HEK293T (cell line): Measurements from ENCODE around the gene ATP8A2.

ENCODE experiments used
- BHLHE40 ChIP-seq: fragments of 450-650 bp; IDR thresholded peaks from 2 replicates; pipeline ENCODE4 v1.6.1; 2016; ENCODE audit warnings: mild to moderate bottlenecking, moderate library complexity, borderline replicate concordance
- CTBP1 ChIP-seq: fragments of 450-650 bp; IDR thresholded peaks from 2 replicates; pipeline ENCODE4 v1.6.1; 2016; ENCODE audit warnings: borderline replicate concordance
- FOXK2 ChIP-seq: fragments of 450-650 bp; IDR thresholded peaks from 2 replicates; pipeline ENCODE4 v1.6.1; 2016; ENCODE audit warnings: mild to moderate bottlenecking
- L3MBTL2 ChIP-seq: fragments of 450-650 bp; conservative IDR thresholded peaks from 2 replicates; pipeline ENCODE4 v1.6.1; 2016; ENCODE audit warnings: mild to moderate bottlenecking
- NFRKB ChIP-seq: fragments of 450-650 bp; IDR thresholded peaks from 2 replicates; pipeline ENCODE4 v1.6.1; 2016; ENCODE audit warnings: mild to moderate bottlenecking, moderate library complexity
- SP1 ChIP-seq: fragments of 450-650 bp; IDR thresholded peaks from 2 replicates; pipeline ENCODE4 v1.6.1; 2017
- TARDBP ChIP-seq: fragments of 450-650 bp; IDR thresholded peaks from 2 replicates; pipeline ENCODE4 v1.6.1; 2016
- ZNF384 ChIP-seq: fragments of 450-650 bp; IDR thresholded peaks from 2 replicates; pipeline ENCODE4 v1.6.1; 2016

GRCh38 chr13:25608181-25608580, 236.4 kb downstream of the ATP8A2 start:
- no peak for TF ChIP-seq FOXK2
- TF ChIP-seq TARDBP: no peak
- no peak for TF ChIP-seq NFRKB
- no peak for TF ChIP-seq SP1
- no peak for TF ChIP-seq CTBP1
- TF ChIP-seq L3MBTL2: no peak
- TF ChIP-seq BHLHE40: no peak
- no peak for TF ChIP-seq ZNF384
